Smooth muscle cell (in vitro differentiated cells): ENCODE results near the gene DNAJC5. TPM values are rescaled to one million over a fixed set of nuclear protein-coding genes. Genes with fewer than 3 reads are reported as not detected.

Experiments
- DNase-seq: peaks from one replicate; lab custom pipeline; 2025; ENCODE audit not compliant: unreplicated experiment; lab: John Stamatoyannopoulos, UW
- H2AFZ ChIP-seq: fragments of 200-600 bp; sonication (generic); 2 replicates; pipeline ENCODE4 v1.6.0; 2016; ENCODE audit warnings: antibody characterized with exemption, low read depth, mild to moderate bottlenecking
- H3F3A ChIP-seq: fragments of 200-600 bp; sonication (generic); 2 replicates; pipeline ENCODE4 v1.6.0; 2017; ENCODE audit warnings: antibody characterized with exemption, low read depth
- H3K27ac ChIP-seq: fragments of 200-600 bp; sonication (generic); 2 replicates; pipeline ENCODE4 v1.5.1; 2016; ENCODE audit warnings: low read depth, mild to moderate bottlenecking
- H3K27me3 ChIP-seq: fragments of 200-600 bp; sonication (generic); 2 replicates; pipeline ENCODE4 v1.6.1; 2016; ENCODE audit warnings: low read depth, mild to moderate bottlenecking
- H3K36me3 ChIP-seq: fragments of 200-600 bp; sonication (generic); 2 replicates; pipeline ENCODE4 v1.5.1; 2016; ENCODE audit warnings: low read depth
- H3K4me1 ChIP-seq: fragments of 200-600 bp; sonication (generic); 2 replicates; pipeline ENCODE4 v1.5.1; 2016; ENCODE audit warnings: low read depth
- H3K4me2 ChIP-seq: fragments of 200-600 bp; sonication (generic); 2 replicates; pipeline ENCODE4 v1.6.0; 2016; ENCODE audit warnings: mild to moderate bottlenecking
- H3K4me3 ChIP-seq: fragments of 200-600 bp; sonication (generic); 2 replicates; pipeline ENCODE4 v1.5.1; 2016; ENCODE audit warnings: mild to moderate bottlenecking
- H3K79me2 ChIP-seq: fragments of 200-600 bp; sonication (generic); 2 replicates; pipeline ENCODE4 v1.6.0; 2016; ENCODE audit warnings: low read depth, mild to moderate bottlenecking
- H3K9ac ChIP-seq: fragments of 200-600 bp; sonication (generic); 2 replicates; pipeline ENCODE4 v1.6.0; 2016; ENCODE audit warnings: low read depth
- H3K9me3 ChIP-seq: fragments of 200-600 bp; sonication (generic); replicated peaks from 2 replicates; pipeline ENCODE4 v1.5.1; 2016; ENCODE audit warnings: low read depth
- H4K20me1 ChIP-seq: fragments of 200-600 bp; sonication (generic); 2 replicates; pipeline ENCODE4 v1.6.0; 2016; ENCODE audit warnings: low read depth
- WGBS: methylation state at CpG from one replicate; pipeline ENCODE4 v1.1.7; 2016; ENCODE audit warnings: low lambda C conversion rate; 5-methylcytosine and 5-hydroxymethylcytosine counted together
- polyA plus RNA-seq: library from polyadenylated mRNA; unstranded; fragments of >200 nt; fragmentation: Nextera tagmentation; extraction: Ambion mirVana; gene quantifications from 2 replicates; pipeline ENCODE4 v1.2.1, GENCODE V29; 2016
- total RNA-seq: library from RNA; depleted of rRNA; stranded (reverse); fragments of >200 nt; gene quantifications from 2 replicates; pipeline ENCODE4 v1.2.3, GENCODE V29; 2014
- TF ChIP-seq, protein P1 (sequence below): fragments of 200-600 bp; sonication (generic); IDR thresholded peaks from 2 replicates; pipeline ENCODE4 v1.5.1; 2017; ENCODE audit warnings: borderline replicate concordance, mild to moderate bottlenecking, antibody characterized with exemption; ENCODE audit not compliant: insufficient read depth, poor library complexity, severe bottlenecking

Gene DNAJC5
- total and polyA plus RNA-seq, 2 experiments from 2014 or later = 8.7 to 24.5 TPM

- Histone ChIP-seq H3K9ac (no peak overlapping the region), H3K4me2 (no peak overlapping the region), H4K20me1 (peaks cover 96% of the 10 kb centered on the region), H3K9me3 (no peaks in the 10 kb centered on the region), H3K27me3 (no peaks in the 10 kb centered on the region), H2AFZ (no peak overlapping the region), H3F3A (peaks cover 7% of the 10 kb centered on the region), H3K36me3 (no peaks in the 10 kb centered on the region), H3K4me1 (no peaks in the 10 kb centered on the region), H3K4me3 (no peak overlapping the region), H3K79me2 (peaks cover 9% of the 10 kb centered on the region), H3K27ac (no peak overlapping the region)
- DNase-seq = no peak
- WGBS = 92% methylated on average over 27 of the region's 27 CpGs
- TF ChIP-seq, protein P1, sequence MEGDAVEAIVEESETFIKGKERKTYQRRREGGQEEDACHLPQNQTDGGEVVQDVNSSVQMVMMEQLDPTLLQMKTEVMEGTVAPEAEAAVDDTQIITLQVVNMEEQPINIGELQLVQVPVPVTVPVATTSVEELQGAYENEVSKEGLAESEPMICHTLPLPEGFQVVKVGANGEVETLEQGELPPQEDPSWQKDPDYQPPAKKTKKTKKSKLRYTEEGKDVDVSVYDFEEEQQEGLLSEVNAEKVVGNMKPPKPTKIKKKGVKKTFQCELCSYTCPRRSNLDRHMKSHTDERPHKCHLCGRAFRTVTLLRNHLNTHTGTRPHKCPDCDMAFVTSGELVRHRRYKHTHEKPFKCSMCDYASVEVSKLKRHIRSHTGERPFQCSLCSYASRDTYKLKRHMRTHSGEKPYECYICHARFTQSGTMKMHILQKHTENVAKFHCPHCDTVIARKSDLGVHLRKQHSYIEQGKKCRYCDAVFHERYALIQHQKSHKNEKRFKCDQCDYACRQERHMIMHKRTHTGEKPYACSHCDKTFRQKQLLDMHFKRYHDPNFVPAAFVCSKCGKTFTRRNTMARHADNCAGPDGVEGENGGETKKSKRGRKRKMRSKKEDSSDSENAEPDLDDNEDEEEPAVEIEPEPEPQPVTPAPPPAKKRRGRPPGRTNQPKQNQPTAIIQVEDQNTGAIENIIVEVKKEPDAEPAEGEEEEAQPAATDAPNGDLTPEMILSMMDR = no peak
Observed at GRCh38 chr20:63885264-63886053, 9.5 kb upstream of the DNAJC5 start.

- DNase-seq = no peak
- Histone ChIP-seq H2AFZ (no peak overlapping the region), H3K4me2 (no peak overlapping the region), H3K36me3 (no peaks in the 10 kb centered on the region), H3K27me3 (no peaks in the 10 kb centered on the region), H3K9me3 (no peaks in the 10 kb centered on the region), H4K20me1 (peaks cover 96% of the 10 kb centered on the region), H3K4me1 (no peaks in the 10 kb centered on the region), H3K79me2 (peaks cover 3% of the 10 kb centered on the region), H3K4me3 (no peak overlapping the region), H3K27ac (no peak overlapping the region), H3F3A (peaks cover 10% of the 10 kb centered on the region), H3K9ac (no peak overlapping the region)
- TF ChIP-seq, protein P1 = no peak
- 95% methylated on average over 12 of the region's 14 CpGs for WGBS
Observed at GRCh38 chr20:63886054-63886419, 8.9 kb upstream of the DNAJC5 start.

- TF ChIP-seq, protein P1 = no peak
- Histone ChIP-seq H2AFZ (no peak overlapping the region), H3K4me2 (no peak overlapping the region), H3K27ac (no peak overlapping the region), H3K9me3 (no peaks in the 10 kb centered on the region), H3K4me1 (no peaks in the 10 kb centered on the region), H3K9ac (no peak overlapping the region), H3F3A (peaks cover 15% of the 10 kb centered on the region), H3K4me3 (no peak overlapping the region), H3K27me3 (no peaks in the 10 kb centered on the region), H4K20me1 (peaks cover 96% of the 10 kb centered on the region), H3K36me3 (no peaks in the 10 kb centered on the region), H3K79me2 (peaks cover 3% of the 10 kb centered on the region)
- WGBS = 97% methylated on average over 11 of the region's 11 CpGs
- no peak for DNase-seq
Observed at GRCh38 chr20:63886921-63887320, 8.0 kb upstream of the DNAJC5 start.
